Endodermal cell (in vitro differentiated cells): Measurements from ENCODE around the gene LRPAP1. TPM values are rescaled to one million over a fixed set of nuclear protein-coding genes. Genes with fewer than 3 reads are reported as not detected.
"Not testable (repeated sequence)": the region's sequence is repeated elsewhere in the genome, so short reads cannot be mapped to it uniquely, and the experiment has no call there.

Experiments used
- DNase-seq: peaks from one replicate; pipeline ENCODE4 v3.0.0-alpha.2; 2017
- H3K27ac ChIP-seq: 2 replicates; pipeline ENCODE4 v1.5.1; 2013; ENCODE audit warnings: mild to moderate bottlenecking, low read depth, low read length, moderate library complexity
- H3K27me3 ChIP-seq: 2 replicates; pipeline ENCODE4 v1.6.1; 2013; ENCODE audit warnings: mild to moderate bottlenecking, low read length, moderate library complexity; ENCODE audit not compliant: insufficient read depth, control insufficient read depth, poor library complexity, severe bottlenecking
- H3K36me3 ChIP-seq: 2 replicates; pipeline ENCODE4 v1.7.0; 2013; ENCODE audit warnings: mild to moderate bottlenecking, low read length, moderate library complexity; ENCODE audit not compliant: control insufficient read depth, insufficient read depth
- H3K4me1 ChIP-seq: one replicate; pipeline ENCODE4 v1.7.0; 2013; ENCODE audit warnings: low read length; ENCODE audit not compliant: control insufficient read depth, insufficient read depth
- H3K4me3 ChIP-seq: 2 replicates; pipeline ENCODE4 v1.5.1; 2013; ENCODE audit warnings: mild to moderate bottlenecking, low read length, moderate library complexity
- H3K9ac ChIP-seq: 2 replicates; pipeline ENCODE4 v1.6.1; 2013; ENCODE audit warnings: mild to moderate bottlenecking, low read length, moderate library complexity; ENCODE audit not compliant: poor library complexity, severe bottlenecking; ENCODE audit errors: extremely low read depth
- H3K9me3 ChIP-seq: 2 replicates; pipeline ENCODE4 v1.6.1; 2013; ENCODE audit warnings: mild to moderate bottlenecking, low read length, moderate library complexity; ENCODE audit not compliant: control insufficient read depth
- H3K27ac Mint-ChIP-seq: 2 replicates; pipeline ENCODE4 v1.8.0; 2020; ENCODE audit warnings: mixed read lengths
- H3K27me3 Mint-ChIP-seq: 2 replicates; pipeline ENCODE4 v1.8.0; 2021; ENCODE audit warnings: mild to moderate bottlenecking, mixed read lengths; ENCODE audit not compliant: insufficient read depth
- H3K36me3 Mint-ChIP-seq: 2 replicates; pipeline ENCODE4 v1.8.0; 2020; ENCODE audit warnings: low read depth, mixed read lengths
- H3K4me1 Mint-ChIP-seq: 2 replicates; pipeline ENCODE4 v1.8.0; 2020; ENCODE audit warnings: mixed read lengths
- H3K4me3 Mint-ChIP-seq: 2 replicates; pipeline ENCODE4 v1.8.0; 2020; ENCODE audit warnings: mild to moderate bottlenecking, moderate library complexity, mixed read lengths
- H3K9me3 Mint-ChIP-seq: 2 replicates; pipeline ENCODE4 v1.8.0; 2020; ENCODE audit warnings: mild to moderate bottlenecking, mixed read lengths
- CTCF ChIP-seq: fragments of 200-600 bp; sonication (generic); conservative IDR thresholded peaks from 2 replicates; pipeline ENCODE4 v1.5.0; 2021; ENCODE audit warnings: antibody characterized with exemption, mild to moderate bottlenecking
- WGBS, 2 experiments: methylation state at CpG; one replicate each; pipeline versions ENCODE4 v1.1.5 to v1.1.7; 2013; ENCODE audit warnings: missing lambda C conversion rate in 2 of 2, mixed read lengths in 1 of 2; ENCODE audit not compliant: insufficient coverage in 1 of 2, insufficient read length in 1 of 2; 5-methylcytosine and 5-hydroxymethylcytosine counted together
- total RNA-seq, 2 donors: library from RNA; stranded (reverse); fragmentation: NEBNext Ultra II Directional in 1 of 2; extraction: Animal tissue kit (Norgen Biotek cat#: 25700) in 1 of 2; gene quantifications; 2 replicates in 1 of 2; 3 replicates in 1 of 2; pipeline ENCODE4 v1.2.1, GENCODE V29; 2021

LRPAP1 gene
- total RNA-seq, 2 donors from 2014 or later = 111 to 129 TPM

DNA sequence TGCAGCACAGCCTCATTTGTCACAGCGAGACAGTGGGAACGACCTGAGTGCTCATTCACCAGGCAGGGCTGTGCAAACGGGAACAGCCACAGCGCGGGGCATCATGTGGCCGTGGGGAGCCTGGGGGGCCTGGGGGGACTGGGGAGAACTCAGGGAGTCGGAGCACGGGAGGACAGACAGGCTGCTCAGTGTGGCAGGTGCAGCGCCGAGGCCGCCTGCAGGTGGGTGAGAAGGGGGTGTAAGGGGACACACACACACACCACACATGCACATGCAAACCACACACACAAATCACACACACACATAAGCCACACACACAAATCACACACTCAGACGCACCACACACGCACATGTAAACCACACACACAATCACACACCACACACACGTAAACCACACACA is 34.5 kb upstream of the LRPAP1 start:
- not testable (repeated sequence) for H3K9me3 Mint-ChIP-seq, H3K9me3 ChIP-seq, H3K4me1 Mint-ChIP-seq, H3K27me3 ChIP-seq, H3K4me3 Mint-ChIP-seq, H3K27ac ChIP-seq, H3K27ac Mint-ChIP-seq, H3K4me1 ChIP-seq, DNase-seq, H3K36me3 Mint-ChIP-seq, H3K4me3 ChIP-seq, H3K27me3 Mint-ChIP-seq, H3K36me3 ChIP-seq, H3K9ac ChIP-seq
- WGBS, 2 experiments = 98% methylated on average over 6 of the region's 14 CpGs; no CpG with 5 or more reads in 1 of the 2 experiments

- not testable (repeated sequence) for H3K9ac ChIP-seq, H3K36me3 Mint-ChIP-seq, H3K27me3 Mint-ChIP-seq, H3K9me3 ChIP-seq, H3K36me3 ChIP-seq, H3K4me1 ChIP-seq, H3K27ac ChIP-seq, H3K4me1 Mint-ChIP-seq, DNase-seq, H3K4me3 ChIP-seq, H3K27me3 ChIP-seq, H3K27ac Mint-ChIP-seq, H3K9me3 Mint-ChIP-seq, H3K4me3 Mint-ChIP-seq
- 80 to 83% methylated on average over 4 to 8 of the region's 12 CpGs for WGBS, 2 experiments
- peak; percentile 13 for TF ChIP-seq CTCF
Observed at GRCh38 chr4:3566301-3566700, 34.1 kb upstream of the LRPAP1 start.

GRCh38 chr4:3564948-3565347 is 32.7 kb upstream of the LRPAP1 start:
- H3K27me3 Mint-ChIP-seq, H3K9me3 Mint-ChIP-seq, H3K4me3 Mint-ChIP-seq, H3K4me1 ChIP-seq, H3K27me3 ChIP-seq, H3K9me3 ChIP-seq, H3K36me3 Mint-ChIP-seq, H3K27ac ChIP-seq, H3K4me1 Mint-ChIP-seq, H3K9ac ChIP-seq, H3K36me3 ChIP-seq, H3K27ac Mint-ChIP-seq, DNase-seq, H3K4me3 ChIP-seq: not testable (repeated sequence)
- WGBS, 2 experiments = 88 to 93% methylated on average over 19 to 31 of the region's 31 CpGs

DNA sequence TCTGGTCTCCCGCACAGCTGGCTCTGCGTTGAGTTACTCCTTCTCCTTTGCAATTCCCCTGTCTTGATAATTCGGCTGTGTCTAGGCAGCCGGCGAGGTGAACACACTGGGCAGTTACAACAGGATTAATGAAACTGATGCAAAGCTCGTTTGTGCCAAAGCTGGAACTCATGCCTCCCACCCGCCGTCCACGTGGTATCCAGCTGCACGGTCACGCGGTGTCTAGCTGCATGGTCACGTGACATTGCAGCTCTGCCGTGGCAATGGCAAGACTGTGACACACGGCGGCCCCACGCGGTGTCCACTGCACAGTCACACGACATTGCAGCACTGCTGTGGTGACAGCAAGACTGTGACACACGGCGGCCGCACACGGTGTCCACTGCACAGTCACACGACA is 31.2 kb upstream of the LRPAP1 start:
- no peak for DNase-seq
- Histone ChIP-seq H3K4me3 (no peak overlapping the region), H3K9me3 (no peaks in the 10 kb centered on the region), H3K36me3 (no peaks in the 10 kb centered on the region), H3K27me3 (no peaks in the 10 kb centered on the region), H3K9ac (no peak overlapping the region), H3K4me1 (no peaks in the 10 kb centered on the region), H3K27ac (no peak overlapping the region)
- Mint-ChIP-seq H3K36me3 (no peaks in the 10 kb centered on the region), H3K9me3 (no peaks in the 10 kb centered on the region), H3K27ac (no peak overlapping the region), H3K4me3 (no peak overlapping the region), H3K4me1 (no peaks in the 10 kb centered on the region), H3K27me3 (peaks cover 2% of the 10 kb centered on the region)
- WGBS, 2 experiments = 95 to 96% methylated on average over 23 to 24 of the region's 24 CpGs
- TF ChIP-seq CTCF = no peak

DNA sequence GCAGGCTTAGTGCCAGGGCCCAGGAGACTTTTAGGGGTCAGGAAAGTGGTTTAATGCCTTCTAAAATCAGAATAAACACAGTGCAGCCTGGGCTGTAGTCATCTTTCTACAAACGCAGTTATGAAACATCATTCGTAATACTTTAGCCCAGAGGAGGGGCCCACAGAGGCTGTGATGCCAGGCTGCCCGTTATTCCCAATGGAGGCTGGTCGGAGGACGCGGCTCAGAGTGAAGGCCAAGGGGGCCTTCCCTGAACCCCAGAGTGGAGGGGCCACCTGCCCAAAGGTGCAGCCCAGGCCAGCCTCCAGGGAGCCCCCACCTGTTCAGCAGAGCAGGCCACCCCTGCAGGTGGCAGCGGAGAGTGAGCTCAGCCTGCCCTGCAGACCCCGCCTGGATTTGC is 29.9 kb upstream of the LRPAP1 start:
- not testable (repeated sequence) for H3K36me3 Mint-ChIP-seq, H3K9me3 ChIP-seq, H3K36me3 ChIP-seq, H3K4me3 ChIP-seq, H3K27ac Mint-ChIP-seq, H3K4me3 Mint-ChIP-seq, H3K9me3 Mint-ChIP-seq, H3K4me1 Mint-ChIP-seq, H3K4me1 ChIP-seq, H3K9ac ChIP-seq, H3K27me3 Mint-ChIP-seq, H3K27me3 ChIP-seq, DNase-seq, H3K27ac ChIP-seq
- WGBS, 2 experiments = 93% methylated on average over 3 of the region's 8 CpGs; no CpG with 5 or more reads in 1 of the 2 experiments

DNA sequence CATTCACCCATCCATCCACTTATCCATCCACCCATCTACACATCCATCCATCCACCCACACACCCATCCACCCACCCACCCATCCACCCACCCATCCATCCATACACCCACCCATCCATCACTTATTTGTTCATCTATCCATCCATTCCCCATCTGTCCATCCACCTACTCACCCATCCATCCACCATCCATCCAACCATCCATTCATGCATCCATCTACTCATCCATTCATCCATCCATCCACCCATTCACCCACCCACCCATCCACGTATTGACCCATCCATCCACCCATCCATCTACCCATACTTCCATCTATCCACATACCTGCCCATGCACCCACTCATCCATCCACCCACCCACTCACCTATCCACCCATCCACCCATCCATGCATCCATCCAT is 28.2 kb upstream of the LRPAP1 start:
- not testable (repeated sequence) for H3K4me1 ChIP-seq, H3K27ac ChIP-seq, DNase-seq, H3K4me3 Mint-ChIP-seq, H3K27ac Mint-ChIP-seq, H3K4me1 Mint-ChIP-seq, H3K4me3 ChIP-seq, H3K9ac ChIP-seq, H3K27me3 ChIP-seq, H3K9me3 Mint-ChIP-seq, H3K9me3 ChIP-seq, H3K36me3 ChIP-seq, H3K36me3 Mint-ChIP-seq, H3K27me3 Mint-ChIP-seq
- 71% methylated on average over 1 of the region's 1 CpG; no CpG with 5 or more reads in 1 of the 2 experiments for WGBS, 2 experiments
